ENCODE results near the gene NINJ1. TPM values are rescaled to one million over a fixed set of nuclear protein-coding genes. Genes with fewer than 3 reads are reported as not detected.

The NINJ1 gene
- total RNA-seq, 1 experiment from 2014 or later, result 26.7 TPM

DNA sequence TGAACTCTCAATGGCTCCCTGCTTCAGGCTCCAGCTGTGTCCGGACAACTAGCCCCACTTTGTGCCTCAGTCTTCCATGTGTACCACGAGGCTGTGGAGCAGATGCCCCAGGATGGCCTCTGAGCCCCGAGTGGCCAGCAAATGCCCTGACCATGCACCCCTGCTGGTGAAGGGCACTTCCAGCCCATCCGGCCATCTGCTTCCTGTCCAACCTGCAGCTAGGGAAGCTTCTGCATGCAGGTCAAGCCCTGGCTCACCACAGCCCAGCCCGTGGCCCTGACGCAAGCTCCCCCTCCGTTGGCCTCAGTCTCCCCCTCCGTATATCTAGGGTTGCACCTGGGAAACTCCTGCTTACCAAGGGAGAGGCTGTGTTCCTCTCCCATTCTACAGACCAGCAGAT is 4.8 kb downstream of the NINJ1 start:
- no peaks in the 10 kb centered on the region for H3K27me3 ChIP-seq (ENCODE audit: control insufficient read depth, insufficient read depth, low read length)
- in situ Hi-C loops (cut with HindIII; ENCODE audit: low pct_unique_long_range_greater_than_20kb, low sequenced_read_pairs), result no loop called here

GRCh38 chr9:93128715-93129224 is 5.3 kb downstream of the NINJ1 start:
- Histone ChIP-seq H3K27me3 (ENCODE audit: control insufficient read depth, insufficient read depth, low read length) (no peaks in the 10 kb centered on the region), H3K4me3 (ENCODE audit: low read depth in 2 of 2, low read length in 2 of 2) (no peak overlapping the region), H3K9me3 (ENCODE audit: control insufficient read depth, insufficient read depth, low read depth, low read length) (no peaks in the 10 kb centered on the region), H3K36me3 (ENCODE audit: control insufficient read depth, insufficient read depth, low read length) (no peaks in the 10 kb centered on the region; the same call in 1 of the 2 replicates), H3K4me1 (ENCODE audit: control insufficient read depth, insufficient read depth, low read length) (peaks cover 15% of the 10 kb centered on the region), H3K27ac (ENCODE audit: low read length) (no peak overlapping the region)
- intact Hi-C loops (cut with micrococcal nuclease; ENCODE audit: unreplicated experiment) (no loop called here), in situ Hi-C loops (cut with HindIII; ENCODE audit: low pct_unique_long_range_greater_than_20kb, low sequenced_read_pairs) (no loop called here)
- ChIA-PET CTCF (no interaction called here), POLR2A (no interaction called here)
- ATAC-seq, result no peak
- no peak for DNase-seq (ENCODE audit: low read depth, low spot score)
- BruUV-seq (replicated peaks), result no TSS peak
- TF ChIP-seq TCF7L2 (IDR thresholded peaks at IDR 0.05; ENCODE audit: low read depth, low read length) (no peak), POLR2AphosphoS5 (IDR thresholded peaks at IDR 0.05; ENCODE audit: low read depth, low read length) (no peak)

More for the DNA sequence above, 4.8 kb downstream of the NINJ1 start:
- intact Hi-C loops (cut with micrococcal nuclease; ENCODE audit: unreplicated experiment), result no loop called here
- BruUV-seq (replicated peaks), result no TSS peak
- no peaks in the 10 kb centered on the region for H3K9me3 ChIP-seq (ENCODE audit: control insufficient read depth, insufficient read depth, low read depth, low read length)
- ChIA-PET POLR2A (no interaction called here), CTCF (no interaction called here)
- TF ChIP-seq REST (IDR thresholded peaks at IDR 0.05; ENCODE audit: insufficient read depth in 1 of 2, low read depth in 2 of 2, low read length in 1 of 2) (no peak), POLR2AphosphoS5 (IDR thresholded peaks at IDR 0.05; ENCODE audit: low read depth, low read length) (no peak), TCF7L2 (IDR thresholded peaks at IDR 0.05; ENCODE audit: low read depth, low read length) (no peak), SIN3A (IDR thresholded peaks at IDR 0.05; ENCODE audit: borderline replicate concordance, insufficient read depth, low read depth, low read length) (no peak)
- TF ChIP-seq, protein P1, sequence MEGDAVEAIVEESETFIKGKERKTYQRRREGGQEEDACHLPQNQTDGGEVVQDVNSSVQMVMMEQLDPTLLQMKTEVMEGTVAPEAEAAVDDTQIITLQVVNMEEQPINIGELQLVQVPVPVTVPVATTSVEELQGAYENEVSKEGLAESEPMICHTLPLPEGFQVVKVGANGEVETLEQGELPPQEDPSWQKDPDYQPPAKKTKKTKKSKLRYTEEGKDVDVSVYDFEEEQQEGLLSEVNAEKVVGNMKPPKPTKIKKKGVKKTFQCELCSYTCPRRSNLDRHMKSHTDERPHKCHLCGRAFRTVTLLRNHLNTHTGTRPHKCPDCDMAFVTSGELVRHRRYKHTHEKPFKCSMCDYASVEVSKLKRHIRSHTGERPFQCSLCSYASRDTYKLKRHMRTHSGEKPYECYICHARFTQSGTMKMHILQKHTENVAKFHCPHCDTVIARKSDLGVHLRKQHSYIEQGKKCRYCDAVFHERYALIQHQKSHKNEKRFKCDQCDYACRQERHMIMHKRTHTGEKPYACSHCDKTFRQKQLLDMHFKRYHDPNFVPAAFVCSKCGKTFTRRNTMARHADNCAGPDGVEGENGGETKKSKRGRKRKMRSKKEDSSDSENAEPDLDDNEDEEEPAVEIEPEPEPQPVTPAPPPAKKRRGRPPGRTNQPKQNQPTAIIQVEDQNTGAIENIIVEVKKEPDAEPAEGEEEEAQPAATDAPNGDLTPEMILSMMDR (IDR thresholded peaks at IDR 0.05), result no peak
- peaks cover 15% of the 10 kb centered on the region for H3K4me1 ChIP-seq (ENCODE audit: control insufficient read depth, insufficient read depth, low read length)
- H3K4me3 ChIP-seq (ENCODE audit: low read depth in 2 of 2, low read length in 2 of 2), result no peak overlapping the region
- H3K27ac ChIP-seq (ENCODE audit: low read length), result no peak overlapping the region
- H3K36me3 ChIP-seq (ENCODE audit: control insufficient read depth, insufficient read depth, low read length), result no peaks in the 10 kb centered on the region; the same call in 1 of the 2 replicates
- DNase-seq (ENCODE audit: low read depth, low spot score) (no peak), ATAC-seq (no peak)

GRCh38 chr9:93128011-93128714 is 5.9 kb downstream of the NINJ1 start:
- BruUV-seq (replicated peaks), result no TSS peak
- Histone ChIP-seq H3K4me1 (ENCODE audit: control insufficient read depth, insufficient read depth, low read length) (peaks cover 13% of the 10 kb centered on the region), H3K36me3 (ENCODE audit: control insufficient read depth, insufficient read depth, low read length) (no peaks in the 10 kb centered on the region), H3K27me3 (ENCODE audit: control insufficient read depth, insufficient read depth, low read length) (no peaks in the 10 kb centered on the region), H3K4me3 (ENCODE audit: low read depth in 2 of 2, low read length in 2 of 2) (no peak overlapping the region), H3K9me3 (ENCODE audit: control insufficient read depth, insufficient read depth, low read depth, low read length) (no peaks in the 10 kb centered on the region), H3K27ac (ENCODE audit: low read length) (no peak overlapping the region)
- ATAC-seq (no peak), DNase-seq (ENCODE audit: low read depth, low spot score) (no peak)
- CTCF ChIA-PET, result no interaction called here
- in situ Hi-C loops (cut with HindIII; ENCODE audit: low pct_unique_long_range_greater_than_20kb, low sequenced_read_pairs) (no loop called here), intact Hi-C loops (cut with micrococcal nuclease; ENCODE audit: unreplicated experiment) (no loop called here)
- TF ChIP-seq REST (IDR thresholded peaks at IDR 0.05; ENCODE audit: insufficient read depth in 1 of 2, low read depth in 2 of 2, low read length in 1 of 2) (no peak), SIN3A (IDR thresholded peaks at IDR 0.05; ENCODE audit: borderline replicate concordance, insufficient read depth, low read depth, low read length) (no peak), TCF7L2 (IDR thresholded peaks at IDR 0.05; ENCODE audit: low read depth, low read length) (no peak), POLR2AphosphoS5 (IDR thresholded peaks at IDR 0.05; ENCODE audit: low read depth, low read length) (no peak)
- TF ChIP-seq, protein P1 (IDR thresholded peaks at IDR 0.05), result no peak
- POLR2A ChIA-PET, result no interaction called here
